Panc1 (cell line): Measurements from ENCODE around the gene NYAP2. TPM values are rescaled to one million over a fixed set of nuclear protein-coding genes. Genes with fewer than 3 reads are reported as not detected.

Experiments
- ATAC-seq: fragments of 200-7000 bp; cut with Tn5 transposase; 2 replicates; pipeline ENCODE4 v1.9.1; 2020; ENCODE audit warnings: mild to moderate bottlenecking, moderate library complexity
- BruUV-seq: library from RNA; stranded (reverse); fragments of 400-500 nt; replicated peaks from 2 replicates; lab custom pipeline; 2021; lab: Mats Ljungman, UMichigan
- CTCF ChIA-PET: fragments of 300-600 bp; sonication (Branson Sonifier 250); formaldehyde crosslinking; loops from one replicate; lab custom pipeline; 2022; ENCODE audit warnings: antibody characterized with exemption; lab: Charles Lee
- POLR2A ChIA-PET: fragments of 300-600 bp; sonication (Branson Sonifier 250); formaldehyde crosslinking; loops from one replicate; lab custom pipeline; 2022; ENCODE audit warnings: antibody characterized with exemption; lab: Charles Lee
- DNase-seq: peaks from one replicate; pipeline ENCODE4 v3.0.0-alpha.2; 2010; ENCODE audit warnings: low read depth, low spot score
- H3K27ac ChIP-seq: 2 replicates; pipeline ENCODE4 v1.5.1; 2011; ENCODE audit warnings: mild to moderate bottlenecking, low read length, inconsistent platforms
- H3K27me3 ChIP-seq: fragments of 200-500 bp; sonication (Bioruptor generic); 2 replicates; pipeline ENCODE4 v1.6.0; 2014; ENCODE audit warnings: low read length, inconsistent platforms; ENCODE audit not compliant: control insufficient read depth, insufficient read depth
- H3K36me3 ChIP-seq: fragments of 200-500 bp; sonication (Bioruptor generic); 2 replicates; pipeline ENCODE4 v1.5.1; 2014; ENCODE audit warnings: inconsistent platforms, mild to moderate bottlenecking, low read length, moderate library complexity; ENCODE audit not compliant: control insufficient read depth, insufficient read depth
- H3K4me1 ChIP-seq: 2 replicates; pipeline ENCODE4 v1.5.1; 2011; ENCODE audit warnings: inconsistent platforms, mild to moderate bottlenecking, low read length, moderate library complexity; ENCODE audit not compliant: control insufficient read depth, insufficient read depth
- H3K4me3 ChIP-seq, 2 experiments: 2 replicates each; pipeline ENCODE4 v1.5.1; 2011 to 2012; ENCODE audit warnings: low read depth in 2 of 2, low read length in 2 of 2, mild to moderate bottlenecking in 2 of 2, inconsistent platforms in 1 of 2, moderate library complexity in 1 of 2
- H3K9me3 ChIP-seq: fragments of 200-500 bp; sonication (Bioruptor generic); 2 replicates; pipeline ENCODE4 v1.5.1; 2014; ENCODE audit warnings: low read depth, mild to moderate bottlenecking, inconsistent platforms, low read length, moderate library complexity; ENCODE audit not compliant: control insufficient read depth, insufficient read depth
- POLR2AphosphoS5 ChIP-seq: IDR thresholded peaks from 2 replicates; pipeline ENCODE4 v1.6.1; 2012; ENCODE audit warnings: mild to moderate bottlenecking, low read depth, low read length, moderate library complexity
- REST ChIP-seq, 2 experiments: IDR thresholded peaks; 2 replicates each; pipeline ENCODE4 v1.6.1; 2011 to 2012; ENCODE audit warnings: low read depth in 2 of 2, control low read depth in 1 of 2, low read length in 1 of 2, mild to moderate bottlenecking in 1 of 2, moderate library complexity in 1 of 2; ENCODE audit not compliant: insufficient read depth in 1 of 2
- SIN3A ChIP-seq: IDR thresholded peaks from 2 replicates; pipeline ENCODE4 v1.6.1; 2012; ENCODE audit warnings: low read depth, mild to moderate bottlenecking, low read length, moderate library complexity, borderline replicate concordance; ENCODE audit not compliant: insufficient read depth
- TCF7L2 ChIP-seq: IDR thresholded peaks from 2 replicates; pipeline ENCODE4 v1.6.1; 2011; ENCODE audit warnings: mild to moderate bottlenecking, low read depth, low read length, inconsistent platforms
- in situ Hi-C: cut with HindIII; loops from 2 replicates; pipeline ENCODE4 v1.10.0; 2016; ENCODE audit warnings: low sequenced_read_pairs, low pct_unique_long_range_greater_than_20kb
- intact Hi-C: fragments of 100-400 bp; cut with micrococcal nuclease; formaldehyde crosslinking; loops from one replicate; pipeline ENCODE4 v1.10.0; 2022; ENCODE audit not compliant: unreplicated experiment
- total RNA-seq: library from RNA; stranded (reverse); gene quantifications from one replicate; pipeline ENCODE4 v1.2.1, GENCODE V29; 2021; ENCODE audit not compliant: unreplicated experiment
- TF ChIP-seq, protein P1 (sequence below): fragments of 450-650 bp; IDR thresholded peaks from 2 replicates; pipeline ENCODE4 v1.5.1; 2017; ENCODE audit warnings: mild to moderate bottlenecking

Gene NYAP2
- total RNA-seq, 1 experiment from 2014 or later = not detected

GRCh38 chr2:225512876-225513540 lies 113.5 kb downstream of the NYAP2 start:
- intact Hi-C loops = no loop called here
- no peak for DNase-seq

GRCh38 chr2:225515033-225515432 lies 115.5 kb downstream of the NYAP2 start:
- TF ChIP-seq TCF7L2 (no peak), POLR2AphosphoS5 (no peak), REST (IDR thresholded peaks at IDR 0.05; ENCODE audit: insufficient read depth in 1 of 2, low read depth in 2 of 2, low read length in 1 of 2) (no peak), SIN3A (no peak)
- TF ChIP-seq, protein P1, sequence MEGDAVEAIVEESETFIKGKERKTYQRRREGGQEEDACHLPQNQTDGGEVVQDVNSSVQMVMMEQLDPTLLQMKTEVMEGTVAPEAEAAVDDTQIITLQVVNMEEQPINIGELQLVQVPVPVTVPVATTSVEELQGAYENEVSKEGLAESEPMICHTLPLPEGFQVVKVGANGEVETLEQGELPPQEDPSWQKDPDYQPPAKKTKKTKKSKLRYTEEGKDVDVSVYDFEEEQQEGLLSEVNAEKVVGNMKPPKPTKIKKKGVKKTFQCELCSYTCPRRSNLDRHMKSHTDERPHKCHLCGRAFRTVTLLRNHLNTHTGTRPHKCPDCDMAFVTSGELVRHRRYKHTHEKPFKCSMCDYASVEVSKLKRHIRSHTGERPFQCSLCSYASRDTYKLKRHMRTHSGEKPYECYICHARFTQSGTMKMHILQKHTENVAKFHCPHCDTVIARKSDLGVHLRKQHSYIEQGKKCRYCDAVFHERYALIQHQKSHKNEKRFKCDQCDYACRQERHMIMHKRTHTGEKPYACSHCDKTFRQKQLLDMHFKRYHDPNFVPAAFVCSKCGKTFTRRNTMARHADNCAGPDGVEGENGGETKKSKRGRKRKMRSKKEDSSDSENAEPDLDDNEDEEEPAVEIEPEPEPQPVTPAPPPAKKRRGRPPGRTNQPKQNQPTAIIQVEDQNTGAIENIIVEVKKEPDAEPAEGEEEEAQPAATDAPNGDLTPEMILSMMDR = no peak
- Histone ChIP-seq H3K9me3 (no peaks in the 10 kb centered on the region), H3K27me3 (no peaks in the 10 kb centered on the region), H3K36me3 (no peaks in the 10 kb centered on the region), H3K4me1 (no peaks in the 10 kb centered on the region), H3K4me3 (no peak overlapping the region), H3K27ac (no peak overlapping the region)
- POLR2A ChIA-PET = no interaction called here
- ATAC-seq (no peak), DNase-seq (no peak)
- intact Hi-C loops = no loop called here
- in situ Hi-C loops = no loop called here
- CTCF ChIA-PET = no interaction called here
- BruUV-seq = no TSS peak

More at GRCh38 chr2:225512876-225513540, 113.5 kb downstream of the NYAP2 start:
- in situ Hi-C loops = no loop called here
- Histone ChIP-seq H3K4me3 (no peak overlapping the region), H3K27ac (no peak overlapping the region), H3K9me3 (no peaks in the 10 kb centered on the region), H3K36me3 (no peaks in the 10 kb centered on the region), H3K27me3 (no peaks in the 10 kb centered on the region), H3K4me1 (no peaks in the 10 kb centered on the region)
- TF ChIP-seq REST (IDR thresholded peaks at IDR 0.05; ENCODE audit: insufficient read depth in 1 of 2, low read depth in 2 of 2, low read length in 1 of 2) (no peak), TCF7L2 (no peak), SIN3A (no peak), POLR2AphosphoS5 (no peak)
- TF ChIP-seq, protein P1 = no peak
- ChIA-PET POLR2A (no interaction called here), CTCF (no interaction called here)
- BruUV-seq = no TSS peak
- ATAC-seq = no peak
